HG02840 (cell line): ENCODE data around the gene FHOD1.

ENCODE experiments used
- ATAC-seq: cut with Tn5 transposase; IDR thresholded peaks from one replicate; pipeline ENCODE4 v1.9.1; 2021; ENCODE audit warnings: mild to moderate bottlenecking, moderate library complexity, moderate number of reproducible peaks; ENCODE audit not compliant: unreplicated experiment, low FRiP score

The FHOD1 gene

GRCh38 chr16:67252609-67253497, 5.6 kb upstream of the FHOD1 start:
- no peak for ATAC-seq

- ATAC-seq = no peak
These were observed 2.7 kb upstream of the FHOD1 start for GRCh38 chr16:67250045-67250327.

- ATAC-seq = no peak
These were observed 2.1 kb upstream of the FHOD1 start for GRCh38 chr16:67249178-67250044.

- ATAC-seq = no peak
These were observed 1.3 kb upstream of the FHOD1 start, which contains the start of gene SLC9A5 for GRCh38 chr16:67248401-67249177. Gene SLC9A5, plus strand, starts transcription at chr16:67248979. Its CDS starts 36 bp downstream, at chr16:67249015.

GRCh38 chr16:67248073-67248400, 756 bp upstream of the FHOD1 start:
- ATAC-seq = no peak

- peak; percentile 30 for ATAC-seq
These were observed 507 bp downstream of the FHOD1 start for GRCh38 chr16:67246756-67247191.

GRCh38 chr16:67246081-67246755, 1.1 kb downstream of the FHOD1 start:
- ATAC-seq = peak; percentile 19

GRCh38 chr16:67245674-67246080, 1.6 kb downstream of the FHOD1 start:
- no peak for ATAC-seq

- ATAC-seq = no peak
These were observed 2.1 kb downstream of the FHOD1 start for GRCh38 chr16:67245186-67245585.

GRCh38 chr16:67244387-67245185, 2.7 kb downstream of the FHOD1 start:
- peak; percentile 40 for ATAC-seq

GRCh38 chr16:67243481-67243880, 3.8 kb downstream of the FHOD1 start:
- no peak for ATAC-seq

- no peak for ATAC-seq
These were observed 5.0 kb downstream of the FHOD1 start for GRCh38 chr16:67242138-67242730.

- ATAC-seq = no peak
These were observed 6.0 kb downstream of the FHOD1 start for GRCh38 chr16:67241008-67241900.

GRCh38 chr16:67240506-67240905, 6.8 kb downstream of the FHOD1 start:
- ATAC-seq = no peak

- no peak for ATAC-seq
These were observed 8.3 kb downstream of the FHOD1 start for GRCh38 chr16:67238806-67239470.

GRCh38 chr16:67238278-67238575, 9.1 kb downstream of the FHOD1 start:
- no peak for ATAC-seq

- no peak for ATAC-seq
These were observed 9.6 kb downstream of the FHOD1 start for GRCh38 chr16:67237396-67238277.
